ENCODE data around the gene CR1L.
"Not testable (repeated sequence)": the region's sequence is repeated elsewhere in the genome, so short reads cannot be mapped to it uniquely, and the experiment has no call there.

Gene CR1L

DNA sequence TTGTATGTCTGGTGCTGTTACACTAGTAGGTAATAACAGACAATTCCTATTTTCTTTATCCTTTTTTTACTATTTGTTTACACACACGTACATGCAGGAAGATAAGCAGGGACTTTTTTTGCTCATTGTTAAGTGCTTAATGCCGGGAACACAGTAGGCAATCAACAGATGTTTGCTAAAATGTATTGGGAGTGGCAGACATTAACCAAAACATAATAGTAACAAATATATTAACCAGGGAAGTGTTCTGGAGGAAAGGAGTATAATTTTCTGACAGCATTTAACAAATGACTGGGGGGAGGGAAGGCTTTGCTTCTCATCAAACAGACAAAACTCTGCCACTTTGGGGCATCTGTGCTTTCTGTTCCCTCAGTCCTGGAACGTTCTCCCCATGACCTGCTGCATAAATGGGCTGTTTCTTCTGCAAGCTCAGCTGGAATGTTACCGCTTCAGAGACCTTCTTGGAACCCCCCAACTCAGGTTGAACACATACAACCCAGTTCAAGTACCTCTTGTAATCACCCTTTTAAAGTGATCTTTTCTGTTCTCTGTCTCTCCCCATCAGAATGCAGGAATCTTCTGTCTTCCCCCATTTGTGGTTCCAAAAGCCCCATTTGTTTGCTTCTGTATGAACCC lies 2.1 kb downstream of the CR1L start:
- no peak for DNase-seq

DNA sequence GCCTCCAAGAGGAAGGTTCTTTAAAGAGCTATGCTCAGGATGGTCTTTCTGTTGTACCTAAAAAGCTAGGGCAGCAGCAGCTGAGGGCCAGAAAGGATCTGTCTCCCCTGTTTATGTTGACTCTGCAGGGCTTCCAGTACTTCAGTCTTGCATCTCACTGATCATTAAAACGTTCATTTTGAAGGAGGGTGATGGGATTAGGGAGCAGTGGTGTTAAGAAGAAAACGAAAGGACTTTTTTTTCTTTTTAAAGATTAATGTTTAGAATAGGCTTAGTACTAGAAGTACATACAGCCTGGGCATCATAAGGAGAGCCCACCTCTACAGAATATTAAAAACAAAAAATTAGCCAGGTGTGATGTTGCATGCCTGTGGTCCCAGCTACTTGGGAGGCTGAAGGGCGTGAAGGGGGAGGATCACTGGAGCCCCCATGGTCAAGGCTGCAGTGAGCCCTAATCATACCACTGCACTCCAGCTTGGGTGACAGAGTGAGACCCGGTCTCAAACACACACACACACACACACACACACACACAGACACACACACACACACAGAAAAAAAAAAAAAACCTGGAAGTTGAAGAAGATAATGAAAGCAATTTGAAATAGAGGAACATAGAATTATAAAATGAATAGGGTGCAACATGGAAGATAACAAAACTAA lies 2.9 kb downstream of the CR1L start:
- DNase-seq: no peak

DNA sequence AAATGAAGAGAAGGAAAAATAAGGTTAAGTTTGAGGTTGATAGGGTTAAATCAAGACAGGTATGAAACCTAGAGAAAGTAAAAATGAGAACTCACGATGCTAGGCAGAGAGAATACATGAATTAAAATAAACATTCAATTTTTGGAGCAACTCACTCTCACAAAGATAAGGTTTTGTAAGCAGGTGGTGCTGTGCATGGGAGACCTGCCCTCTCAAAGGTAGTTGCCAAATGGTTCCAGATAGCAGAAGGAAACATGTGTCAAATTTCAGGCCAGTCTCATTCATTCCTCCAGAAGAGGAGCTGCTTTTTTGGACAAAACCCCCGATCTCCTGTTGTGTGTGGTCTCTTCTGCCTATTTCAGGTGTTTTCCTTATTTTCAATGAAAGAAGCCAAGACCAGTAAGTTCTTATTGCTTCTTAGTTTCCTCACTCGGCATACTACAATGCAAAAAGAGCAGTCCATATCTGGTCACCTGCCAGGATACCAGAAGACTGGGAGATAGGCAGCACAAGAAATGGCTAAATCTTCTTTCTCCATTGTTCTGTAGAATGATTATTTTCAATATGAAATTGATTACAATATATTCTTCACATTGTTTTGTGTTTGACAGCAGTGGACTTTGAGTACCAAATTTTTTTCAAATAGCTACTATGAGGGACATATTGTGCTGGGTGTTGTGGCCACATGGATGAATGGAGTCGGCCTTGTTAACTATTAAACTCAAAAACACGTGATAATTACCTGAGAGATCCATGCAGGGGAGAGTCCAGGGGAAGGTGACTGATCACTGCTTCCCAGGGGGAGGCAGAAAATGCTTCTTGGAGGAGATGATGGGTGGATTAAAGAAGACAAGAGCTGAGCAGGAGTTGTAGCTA lies 3.6 kb downstream of the CR1L start:
- no peak for DNase-seq

DNA sequence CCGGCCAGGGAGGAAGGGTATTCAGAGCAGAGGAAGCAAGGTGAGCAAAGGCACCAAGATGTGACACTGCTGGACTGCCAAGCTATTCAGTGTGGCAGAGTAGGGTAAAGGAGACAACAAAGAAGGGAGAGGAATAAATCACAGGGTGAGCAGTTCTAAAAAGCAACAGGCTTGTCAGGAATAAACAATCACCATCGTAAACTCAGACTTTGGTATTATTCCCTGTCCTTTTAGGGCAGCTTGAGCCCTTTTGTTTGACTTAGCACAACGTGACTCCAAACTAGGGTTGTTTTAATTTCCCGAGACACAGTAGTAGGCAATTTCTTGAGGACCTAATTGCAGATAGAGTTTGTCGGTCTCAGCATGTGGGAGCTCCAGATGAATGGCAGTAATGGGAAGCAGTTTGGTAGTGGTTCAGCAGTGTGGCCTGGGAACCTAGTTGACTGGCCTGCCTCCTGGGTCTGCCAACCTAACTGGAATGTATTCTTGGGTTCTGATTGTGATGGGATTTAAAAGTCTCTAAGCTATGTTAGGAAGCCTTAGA lies 4.3 kb downstream of the CR1L start:
- DNase-seq: no peak

- no peak for DNase-seq
These were observed 5.1 kb downstream of the CR1L start for GRCh38 chr1:207649865-207650580.

- DNase-seq: no peak
These were observed 6.7 kb downstream of the CR1L start for GRCh38 chr1:207651583-207651982.

- no peak for DNase-seq
These were observed 9.4 kb downstream of the CR1L start for GRCh38 chr1:207654320-207654719.

DNA sequence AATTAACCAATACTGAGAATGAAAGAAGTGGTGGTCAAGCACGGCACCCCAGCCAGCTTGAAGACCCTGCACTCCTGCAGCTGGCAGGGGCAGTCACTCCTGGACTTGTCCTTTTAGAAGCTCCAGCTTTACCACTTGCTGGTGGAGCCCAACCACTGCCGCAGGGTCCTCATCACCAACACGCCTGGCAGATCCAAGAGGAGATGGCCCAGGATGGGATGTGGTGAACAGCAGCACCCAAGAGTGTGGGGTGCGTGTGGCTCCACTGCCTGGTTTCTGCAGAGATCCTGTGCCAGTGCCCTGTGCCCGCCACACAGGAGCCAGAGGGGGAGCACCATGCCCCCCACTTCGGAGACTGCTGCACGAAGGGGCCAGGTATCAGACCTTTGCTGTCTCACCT lies 13.5 kb downstream of the CR1L start:
- no peak for DNase-seq

DNA sequence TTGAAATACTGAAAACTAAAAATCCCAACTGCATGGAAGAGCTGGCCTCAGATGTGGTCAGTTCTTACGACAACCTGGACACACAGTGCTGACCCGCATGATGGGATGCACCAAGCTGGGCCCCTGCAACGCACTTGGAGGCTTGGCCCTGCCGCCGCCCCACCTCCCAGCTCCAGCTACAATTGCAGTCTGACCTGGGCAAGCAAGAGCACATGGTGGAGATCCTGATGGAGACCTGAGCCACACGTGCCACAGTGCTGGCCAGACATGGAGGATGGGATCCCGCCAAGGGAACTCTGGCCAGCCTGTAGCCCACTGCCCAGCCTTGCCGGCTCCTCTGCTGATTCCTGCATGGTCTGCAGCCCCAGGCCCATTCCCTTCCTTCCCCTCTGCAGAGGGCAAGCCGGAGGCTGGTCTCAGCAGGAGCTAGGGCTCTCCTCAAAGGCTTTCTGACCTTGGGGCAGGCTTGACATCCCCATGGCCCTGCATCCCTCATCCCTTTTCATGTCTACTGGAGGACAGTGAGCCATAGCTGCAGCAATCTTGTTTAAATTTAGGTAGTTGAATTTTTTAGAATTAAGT lies 14.1 kb downstream of the CR1L start:
- no peak for DNase-seq

- DNase-seq: no peak
These were observed 14.7 kb downstream of the CR1L start for GRCh38 chr1:207659545-207660153.

DNA sequence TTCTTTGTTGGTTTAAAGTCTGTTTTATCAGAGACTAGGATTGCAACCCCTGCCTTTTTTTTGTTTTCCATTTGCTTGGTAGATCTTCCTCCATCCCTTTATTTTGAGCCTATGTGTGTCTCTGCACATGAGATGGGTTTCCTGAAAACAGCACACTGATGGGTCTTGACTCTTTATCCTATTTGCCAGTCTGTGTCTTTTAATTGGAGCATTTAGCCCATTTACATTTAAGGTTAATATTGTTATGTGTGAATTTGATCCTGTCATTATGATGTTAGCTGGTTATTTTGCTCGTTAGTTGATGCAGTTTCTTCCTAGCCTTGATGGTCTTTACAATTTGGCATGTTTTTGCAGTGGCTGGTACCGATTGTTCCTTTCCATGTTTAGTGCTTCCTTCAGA lies 16.5 kb downstream of the CR1L start:
- DNase-seq: not testable (repeated sequence)

DNA sequence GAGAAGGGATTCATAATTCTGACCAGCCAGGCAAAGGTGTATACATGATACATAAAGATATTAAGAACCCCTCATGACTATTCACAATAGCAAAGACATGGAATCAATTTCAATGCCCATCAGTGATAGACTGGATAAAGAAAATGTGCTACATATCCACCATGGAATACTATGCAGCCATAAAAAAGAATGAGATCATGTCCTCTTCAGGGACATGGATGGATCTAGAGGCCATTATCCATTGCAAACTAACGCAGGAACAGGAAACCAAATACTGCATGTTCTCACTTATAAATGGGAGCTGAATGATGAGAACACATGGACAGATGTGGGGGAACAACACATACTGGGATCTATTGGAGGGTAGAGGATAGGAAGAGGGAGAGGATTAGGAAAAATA lies 21.4 kb downstream of the CR1L start:
- no peak for DNase-seq

GRCh38 chr1:207669528-207670009 lies 24.6 kb downstream of the CR1L start:
- DNase-seq: no peak

DNA sequence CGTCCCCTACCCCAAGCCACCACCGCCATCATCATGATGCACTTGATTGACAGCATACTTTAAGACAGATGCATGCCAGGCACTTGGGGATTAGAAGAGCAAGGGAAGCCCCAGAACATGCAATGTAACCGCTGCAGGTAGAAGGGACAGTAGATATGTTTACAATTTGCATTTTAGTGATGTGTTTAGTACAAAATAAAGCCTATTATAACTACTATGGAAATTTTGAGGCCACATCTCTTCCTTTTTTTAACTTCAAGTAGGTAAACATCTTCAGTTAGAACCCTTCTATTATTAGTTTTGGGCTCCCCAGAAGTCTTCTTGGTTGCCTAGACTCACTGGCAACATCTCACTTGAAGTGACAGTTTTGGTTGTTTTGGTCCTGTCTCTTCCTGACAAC lies 25.3 kb downstream of the CR1L start:
- no peak for DNase-seq

- no peak for DNase-seq
These were observed 26.1 kb downstream of the CR1L start for GRCh38 chr1:207670997-207671396.

DNA sequence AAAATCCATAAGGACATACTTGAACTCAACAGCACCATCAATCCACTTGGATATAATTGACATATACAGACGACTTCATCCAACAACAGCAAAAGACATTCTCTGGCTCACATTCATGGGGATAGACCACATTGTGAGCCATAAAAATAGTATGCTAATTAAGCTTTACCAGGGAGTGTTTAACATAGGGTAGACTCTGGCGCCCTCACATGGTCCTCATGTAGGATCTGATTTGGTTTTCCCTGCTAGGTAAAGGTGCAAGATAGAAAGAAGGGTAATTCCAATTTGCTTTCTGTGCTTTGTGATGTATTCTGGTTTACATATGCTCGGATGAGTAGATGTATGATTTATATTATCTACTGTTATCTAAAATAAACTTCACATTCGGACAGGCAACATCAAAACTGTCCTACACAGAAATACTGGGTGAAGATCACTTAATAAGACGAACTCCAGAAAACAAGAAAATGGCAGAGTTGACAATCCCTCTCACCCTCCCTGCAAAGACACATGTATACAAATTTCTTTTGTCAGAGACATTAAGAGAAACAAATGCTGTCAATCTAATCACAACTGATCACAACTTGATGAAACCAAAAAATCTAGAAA lies 27.7 kb downstream of the CR1L start:
- DNase-seq: peak; percentile 3

- no peak for DNase-seq
These were observed 28.5 kb downstream of the CR1L start for GRCh38 chr1:207673399-207673798.

- DNase-seq: no peak
These were observed 31.2 kb downstream of the CR1L start for GRCh38 chr1:207676153-207676552.

DNA sequence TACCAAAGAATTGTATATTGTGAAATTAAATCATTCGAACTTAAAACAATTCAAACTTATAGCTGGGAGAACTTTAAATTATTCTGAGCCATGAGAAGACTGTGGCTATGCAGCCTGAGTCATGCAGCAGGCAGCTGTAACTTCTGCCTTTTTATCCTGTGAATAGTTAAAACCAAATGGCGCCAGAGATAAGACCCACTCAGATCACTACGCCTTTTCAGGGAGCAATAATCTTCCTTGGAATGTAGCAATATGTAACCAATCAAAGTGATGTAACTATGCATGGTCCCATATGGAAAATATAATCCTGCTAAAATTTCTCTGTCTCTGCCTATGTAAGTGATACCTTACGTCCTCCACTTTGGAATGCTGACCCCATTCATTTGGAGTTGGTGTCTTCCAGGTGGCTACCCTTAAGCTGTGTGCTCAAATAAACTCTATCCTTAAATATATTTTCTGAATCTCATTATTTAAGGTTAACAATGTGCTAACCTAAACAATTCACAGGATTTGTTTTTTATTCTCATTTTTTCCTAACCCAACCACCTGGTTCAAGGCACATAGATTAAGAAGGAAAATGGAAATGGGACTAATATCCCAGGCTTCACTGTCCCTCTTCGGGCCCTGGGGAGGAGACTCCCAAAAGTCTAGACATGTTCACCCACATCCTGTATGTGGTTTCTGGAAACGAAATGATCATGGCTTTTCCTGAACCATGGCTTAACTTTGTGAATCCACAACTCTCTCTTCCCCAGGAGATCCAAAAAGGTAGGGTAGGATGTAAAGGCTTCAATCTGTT lies 35.9 kb downstream of the CR1L start:
- DNase-seq: not testable (repeated sequence)

DNA sequence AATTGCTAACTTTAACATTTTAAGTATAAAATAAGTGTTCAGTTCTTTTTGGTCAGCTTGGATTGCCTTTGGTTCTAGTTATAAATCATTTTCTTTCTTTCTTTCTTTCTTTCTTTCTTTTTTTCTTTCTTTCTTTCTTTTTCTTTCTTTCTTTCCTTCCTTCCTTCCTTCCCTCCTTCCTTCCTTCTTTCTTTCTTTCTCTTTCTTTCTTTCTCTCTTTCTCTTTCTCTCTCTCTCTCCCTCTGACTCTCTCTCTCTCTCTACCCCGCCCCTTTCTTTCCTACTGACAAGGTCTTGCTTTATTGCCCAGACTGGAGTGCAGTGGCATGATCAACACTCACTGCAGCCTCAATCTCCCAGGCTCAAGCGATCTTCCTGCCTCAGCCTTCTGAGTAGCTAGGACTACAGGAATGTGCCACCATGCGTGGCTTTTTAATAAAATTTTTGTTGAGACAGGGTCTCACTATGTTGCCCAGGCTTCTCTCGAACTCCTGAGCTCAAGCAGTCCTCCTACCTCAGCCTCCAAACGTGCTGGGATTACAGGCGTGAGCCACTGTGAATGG lies 38.0 kb downstream of the CR1L start:
- DNase-seq: not testable (repeated sequence)

Measured in NCI-H1092 (cell line).